ENCODE results near the gene TGFB3. TPM values are rescaled to one million over a fixed set of nuclear protein-coding genes. Genes with fewer than 3 reads are reported as not detected.
A peak's percentile ranks its signal among the peaks of the same experiment; 100 is the strongest.

TGFB3 gene
- 10 to 100 TPM in 6 of 7 donors, 1 to 10 TPM in 1; 5.7 to 23.7 (median 16.4) TPM for total RNA-seq
- 10 to 100 TPM in 1 of 2 donors, 1 to 10 TPM in 1; 7.5 to 23.6 TPM for polyA plus RNA-seq
- long read RNA-seq, donor 1, transcript TGFB3-201 (7 exons, 2,522 nt): major isoform, 9 of 14 reads
- long read RNA-seq, donor 1, partial matches to known transcripts: 3 of 14 reads
- long read RNA-seq, donor 1, other reads (novel, unspliced or antisense): 2 of 14 reads
- long read RNA-seq, donor 2, partial matches to known transcripts: 24 of 85 reads
- long read RNA-seq, donor 2, other reads (novel, unspliced or antisense): 58 of 85 reads
- long read RNA-seq, donor 3, transcript TGFB3-201 (7 exons, 2,522 nt): major isoform, 16 of 25 reads
- long read RNA-seq, donor 3, partial matches to known transcripts: 1 of 25 reads
- long read RNA-seq, donor 3, other reads (novel, unspliced or antisense): 7 of 25 reads

- intact Hi-C loops (cut with DNase I): loop anchor here (2.0 to 10.0 kb wide), 6 partner anchors 74 to 404 kb away; partner anchors contain the start of gene FLVCR2 (in 2 of the 4)
- DNase-seq: peak; percentile 81 to 89 (median 82)
- H3K27ac ChIP-seq: peak within 1 kb of the TSS; percentile 95 to 98
- no peaks in the 10 kb centered on the region for H3K27me3 ChIP-seq
- peak within 1 kb of the TSS; percentile 86 for H3K4me3 ChIP-seq
- TF ChIP-seq CTCF (IDR thresholded peaks at IDR 0.05) (no peak), POLR2A (IDR thresholded peaks at IDR 0.05) (peak; percentile 74)
- no peaks in the 10 kb centered on the region for H3K36me3 ChIP-seq
- H3K9me3 ChIP-seq: no peaks in the 10 kb centered on the region
- H3K4me1 ChIP-seq (ENCODE audit: insufficient read depth): peaks cover 12% of the 10 kb centered on the region
- WGBS, 3 donors: 1% methylated on average over 26 of the region's 26 CpGs
These were observed at the start of gene TGFB3 for GRCh38 chr14:75981426-75982265. Gene TGFB3 (minus strand): TSS chr14:75981995. CDS start chr14:75980893, 1,102 bp downstream.

GRCh38 chr14:76024211-76024907, 42.6 kb upstream of the TGFB3 start:
- 76 to 84% (median 77%) methylated on average over 4 of the region's 4 CpGs for WGBS, 3 donors
- TF ChIP-seq POLR2A (IDR thresholded peaks at IDR 0.05): no peak
- TF ChIP-seq EP300 (IDR thresholded peaks at IDR 0.05): no peak
- no peak for TF ChIP-seq CTCF (IDR thresholded peaks at IDR 0.05)
- H3K27me3 ChIP-seq: no peaks in the 10 kb centered on the region
- no peaks in the 10 kb centered on the region for H3K9me3 ChIP-seq
- intact Hi-C loops (cut with DNase I): no loop called here
- no peak for DNase-seq
- peaks cover 1% of the 10 kb centered on the region for H3K4me1 ChIP-seq (ENCODE audit: insufficient read depth)
- H3K4me3 ChIP-seq: no peak overlapping the region
- no peak overlapping the region for H3K27ac ChIP-seq
- H3K36me3 ChIP-seq: no peaks in the 10 kb centered on the region

GRCh38 chr14:76023757-76024156, 42.0 kb upstream of the TGFB3 start:
- no peak for TF ChIP-seq EP300 (IDR thresholded peaks at IDR 0.05)
- TF ChIP-seq POLR2A (IDR thresholded peaks at IDR 0.05): no peak
- no peak for TF ChIP-seq CTCF (IDR thresholded peaks at IDR 0.05)
- no peak for DNase-seq
- H3K27me3 ChIP-seq: no peaks in the 10 kb centered on the region
- 19 to 22% (median 20%) methylated on average over 1 of the region's 1 CpG for WGBS, 3 donors
- H3K4me3 ChIP-seq: no peak overlapping the region
- no peak overlapping the region for H3K27ac ChIP-seq
- H3K4me1 ChIP-seq (ENCODE audit: insufficient read depth): peaks cover 1% of the 10 kb centered on the region
- intact Hi-C loops (cut with DNase I): no loop called here
- no peaks in the 10 kb centered on the region for H3K36me3 ChIP-seq
- no peaks in the 10 kb centered on the region for H3K9me3 ChIP-seq

GRCh38 chr14:76022991-76023390, 41.2 kb upstream of the TGFB3 start:
- DNase-seq: no peak
- H3K4me3 ChIP-seq: no peak overlapping the region
- H3K27me3 ChIP-seq: no peaks in the 10 kb centered on the region
- 97 to 98% (median 97%) methylated on average over 2 of the region's 2 CpGs for WGBS, 3 donors
- H3K9me3 ChIP-seq: no peaks in the 10 kb centered on the region
- TF ChIP-seq CTCF (IDR thresholded peaks at IDR 0.05): no peak
- peaks cover 1% of the 10 kb centered on the region for H3K4me1 ChIP-seq (ENCODE audit: insufficient read depth)
- no peaks in the 10 kb centered on the region for H3K36me3 ChIP-seq
- intact Hi-C loops (cut with DNase I): no loop called here
- no peak overlapping the region for H3K27ac ChIP-seq
